Right atrium auricular region (tissue), 2 donors: ENCODE results near the gene WWOX. TPM values are rescaled to one million over a fixed set of nuclear protein-coding genes. Genes with fewer than 3 reads are reported as not detected.

ENCODE experiments used
- DNase-seq: peaks from one replicate; pipeline ENCODE4 v3.0.0-alpha.2; 2019; ENCODE audit warnings: low spot score
- H3K27ac ChIP-seq, 2 donors: fragments of 200-600 bp; sonication (generic); 1 replicate in 1 of 2; 2 replicates in 1 of 2; pipeline ENCODE4 v1.5.1; 2016 to 2019
- H3K27me3 ChIP-seq, 2 donors: fragments of 200-600 bp; sonication (generic); one replicate each; pipeline versions ENCODE4 v1.5.1 to v1.6.0; 2017 to 2019
- H3K36me3 ChIP-seq: fragments of 200-600 bp; sonication (generic); one replicate; pipeline ENCODE4 v1.5.1; 2016
- H3K4me1 ChIP-seq, 2 donors: fragments of 200-600 bp; sonication (generic); one replicate each; pipeline versions ENCODE4 v1.5.1 to v1.6.0; 2017 to 2019
- H3K4me3 ChIP-seq, 2 donors: fragments of 200-600 bp; sonication (generic); 1 replicate in 1 of 2; 2 replicates in 1 of 2; pipeline ENCODE4 v1.5.1; 2017 to 2019; ENCODE audit warnings: mild to moderate bottlenecking in 1 of 2, moderate library complexity in 1 of 2
- H3K9me3 ChIP-seq, 2 donors: fragments of 200-600 bp; sonication (generic); one replicate each; pipeline ENCODE4 v1.5.1; 2019
- CTCF ChIP-seq, 2 donors: fragments of 200-600 bp; sonication (generic); IDR thresholded peaks; one replicate each; pipeline ENCODE4 v1.5.1; 2019; ENCODE audit warnings: antibody characterized with exemption in 2 of 2
- total RNA-seq, 2 donors: library from RNA; depleted of rRNA; stranded (reverse); fragments of >200 nt; gene quantifications; one replicate each; pipeline ENCODE4 v1.1.0, GENCODE V29; 2016

The WWOX gene
- total RNA-seq, 2 donors from 2014 or later = 14.8 to 20.8 TPM

DNA sequence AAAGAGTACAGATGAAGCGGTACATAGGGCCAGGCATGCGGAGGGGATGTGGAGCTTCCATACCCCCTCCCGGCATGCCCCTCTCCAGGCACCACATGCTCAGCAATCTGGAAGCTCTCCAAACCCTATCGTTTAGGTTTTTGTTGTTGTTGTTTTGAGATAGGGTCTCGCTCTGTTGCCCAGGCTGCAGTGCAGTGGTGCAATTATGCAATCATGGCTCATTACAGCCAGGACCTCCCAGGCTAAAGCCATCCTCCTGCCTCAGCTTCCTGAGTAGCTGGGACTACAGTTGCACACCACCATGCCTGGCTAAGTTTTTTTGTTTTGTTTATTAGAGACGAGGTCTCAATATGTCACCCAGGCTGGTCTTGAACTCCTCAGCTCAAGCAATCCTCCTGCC, 50.8 kb downstream of the WWOX start:
- no peak for TF ChIP-seq CTCF (IDR thresholded peaks at IDR 0.05)
- H3K9me3 ChIP-seq = no peaks in the 10 kb centered on the region
- H3K27me3 ChIP-seq = no peaks in the 10 kb centered on the region
- H3K36me3 ChIP-seq = no peaks in the 10 kb centered on the region
- no peak overlapping the region for H3K27ac ChIP-seq
- DNase-seq = no peak
- H3K4me3 ChIP-seq = no peak overlapping the region
- H3K4me1 ChIP-seq = no peaks in the 10 kb centered on the region

DNA sequence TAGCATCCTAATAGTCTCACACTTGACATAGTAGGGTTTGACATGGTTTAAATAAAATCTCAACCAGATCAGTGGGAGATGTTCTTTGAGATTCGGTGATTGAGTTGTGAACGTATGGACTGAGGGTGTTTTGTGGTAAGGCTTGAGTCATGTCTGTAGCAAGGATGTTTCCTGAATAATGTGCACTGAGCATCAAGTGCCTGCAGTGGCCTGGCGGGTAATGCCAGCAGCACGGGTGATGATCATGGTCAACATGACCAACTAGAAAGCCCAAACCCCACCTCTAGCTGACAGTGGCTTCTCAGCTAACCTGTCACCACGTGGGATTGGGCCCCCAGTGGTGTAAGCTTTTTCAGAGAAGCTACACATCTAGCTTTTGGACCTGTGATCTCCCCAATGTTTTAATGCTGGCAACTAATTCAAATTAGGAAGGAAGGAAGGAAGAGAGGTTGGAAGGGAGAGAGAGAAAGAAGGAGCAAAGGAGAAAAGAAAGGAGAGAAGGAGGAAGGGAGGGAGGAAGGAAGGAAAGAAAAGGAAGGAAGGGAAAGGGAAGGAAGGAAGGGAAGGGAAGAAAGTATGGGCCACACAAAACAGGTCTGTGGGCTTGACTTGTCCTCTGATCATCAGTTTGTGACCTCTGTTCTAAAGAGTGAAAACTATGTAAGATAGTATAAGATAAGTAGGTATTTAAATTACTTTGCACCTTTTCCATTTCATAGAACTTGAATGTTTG, 55.4 kb downstream of the WWOX start:
- DNase-seq = no peak
- Histone ChIP-seq H3K27me3 (no peaks in the 10 kb centered on the region), H3K4me3 (no peak overlapping the region), H3K4me1 (no peaks in the 10 kb centered on the region), H3K9me3 (no peaks in the 10 kb centered on the region), H3K36me3 (no peaks in the 10 kb centered on the region), H3K27ac (no peak overlapping the region)
- no peak for TF ChIP-seq CTCF (IDR thresholded peaks at IDR 0.05)

- no peak overlapping the region for H3K27ac ChIP-seq
- no peak for TF ChIP-seq CTCF (IDR thresholded peaks at IDR 0.05)
- DNase-seq = no peak
Observed at GRCh38 chr16:78155791-78156345, 56.4 kb downstream of the WWOX start.

GRCh38 chr16:78161023-78161729, 61.7 kb downstream of the WWOX start:
- no peak overlapping the region for H3K27ac ChIP-seq
- H3K4me1 ChIP-seq = no peaks in the 10 kb centered on the region
- peaks cover 0 to 9% of the 10 kb centered on the region in 2 donors for H3K9me3 ChIP-seq
- H3K27me3 ChIP-seq = no peaks in the 10 kb centered on the region
- no peak for DNase-seq
- no peaks in the 10 kb centered on the region for H3K36me3 ChIP-seq
- TF ChIP-seq CTCF (IDR thresholded peaks at IDR 0.05) = no peak
- H3K4me3 ChIP-seq = no peak overlapping the region

More at GRCh38 chr16:78155791-78156345, 56.4 kb downstream of the WWOX start:
- Histone ChIP-seq H3K27me3 (no peaks in the 10 kb centered on the region), H3K9me3 (peaks cover 0 to 5% of the 10 kb centered on the region in 2 donors), H3K36me3 (no peaks in the 10 kb centered on the region), H3K4me3 (no peak overlapping the region), H3K4me1 (no peaks in the 10 kb centered on the region)

DNA sequence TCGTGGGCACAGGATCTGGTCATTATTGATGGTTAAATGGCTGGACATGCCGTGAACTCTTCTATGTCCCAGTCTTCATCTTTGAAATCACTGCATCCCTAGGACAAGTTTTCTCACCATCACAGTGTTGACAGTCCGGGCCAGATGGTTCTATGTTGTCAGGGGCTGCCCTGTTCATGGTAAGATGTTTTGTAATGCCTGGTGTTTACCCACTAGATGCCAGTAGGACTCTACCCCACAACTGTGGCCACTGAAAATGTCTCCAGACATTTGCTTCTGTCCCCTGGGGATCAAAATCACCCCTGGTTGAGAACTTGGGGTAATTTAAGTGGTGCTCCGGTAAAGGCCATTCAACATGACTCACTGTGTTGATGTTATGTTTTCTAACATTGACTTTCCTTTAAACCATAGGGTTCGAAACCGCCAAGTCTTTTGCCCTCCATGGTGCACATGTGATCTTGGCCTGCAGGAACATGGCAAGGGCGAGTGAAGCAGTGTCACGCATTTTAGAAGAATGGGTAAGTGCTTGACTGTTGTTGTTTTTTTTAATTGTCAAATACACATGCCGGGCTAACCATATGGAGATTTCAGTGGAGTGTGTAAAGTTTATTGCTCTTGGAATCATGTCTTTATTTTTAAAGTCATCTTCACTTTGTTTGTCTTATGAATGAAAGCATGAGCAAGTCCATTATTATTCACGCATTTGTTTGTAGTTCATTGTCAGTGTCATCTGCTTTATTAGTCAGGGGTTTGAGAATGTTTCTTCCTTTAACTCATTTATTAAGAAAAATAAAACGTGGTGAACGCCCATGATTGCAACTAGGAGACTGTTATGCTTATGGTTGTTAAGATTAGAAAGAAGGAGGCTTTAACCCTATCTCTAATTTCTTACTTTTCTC, 64.6 kb downstream of the WWOX start:
- no peaks in the 10 kb centered on the region for H3K4me1 ChIP-seq
- H3K27me3 ChIP-seq = no peaks in the 10 kb centered on the region
- TF ChIP-seq CTCF (IDR thresholded peaks at IDR 0.05) = no peak
- no peak overlapping the region for H3K27ac ChIP-seq
- no peaks in the 10 kb centered on the region for H3K36me3 ChIP-seq
- DNase-seq = no peak
- H3K9me3 ChIP-seq = peaks cover 0 to 9% of the 10 kb centered on the region in 2 donors
- no peak overlapping the region for H3K4me3 ChIP-seq
